Measurements from ENCODE around the gene PDE4D. TPM values are rescaled to one million over a fixed set of nuclear protein-coding genes. Genes with fewer than 3 reads are reported as not detected.
"Not testable (repeated sequence)": the region's sequence is repeated elsewhere in the genome, so short reads cannot be mapped to it uniquely, and the experiment has no call there.

PDE4D gene
- total and polyA plus RNA-seq, 2 donors (not counting 3 experiments of a cell fraction or from before 2014, with no cell fraction given), result 34.5 to 51.2 TPM

DNA sequence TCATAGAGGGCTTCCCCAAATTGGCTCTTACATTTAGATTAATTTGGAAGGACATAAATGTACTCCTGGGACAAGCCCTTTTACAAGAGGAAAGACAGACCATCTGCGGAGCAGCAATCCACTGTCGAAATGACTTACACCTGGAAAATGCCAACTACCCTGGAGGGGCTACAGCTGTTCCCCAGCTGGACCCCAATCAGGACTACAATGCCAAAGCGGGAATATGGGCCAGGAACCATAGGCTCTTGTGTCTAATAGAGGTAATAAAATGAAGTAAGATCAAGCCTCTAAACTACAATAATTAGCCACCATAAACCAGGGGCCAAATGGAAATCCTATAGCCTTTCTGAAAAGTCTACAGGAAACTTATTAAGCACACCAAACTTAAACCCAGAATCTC is 581.3 kb downstream of the PDE4D start:
- Histone ChIP-seq H3K9ac (replicated peaks; ENCODE audit: extremely low read depth, insufficient read depth, low read length) (no peak overlapping the region), H4K20me1 (replicated peaks; ENCODE audit: control insufficient read depth, extremely low read depth, insufficient read depth, low read length) (no peaks in the 10 kb centered on the region), H3K4me2 (ENCODE audit: insufficient read depth, low read length) (no peak overlapping the region), H3K4me3 (replicated peaks in 1 of 3; ENCODE audit: insufficient read depth in 1 of 3, low read depth in 1 of 3, low read length in 3 of 3) (no peak overlapping the region), H3K4me1 (ENCODE audit: control insufficient read depth, extremely low read depth, insufficient read depth, low read length) (no peaks in the 10 kb centered on the region), H3K9me3 (replicated peaks; ENCODE audit: control insufficient read depth, insufficient read depth, low read length) (no peaks in the 10 kb centered on the region), H3K79me2 (ENCODE audit: control insufficient read depth, insufficient read depth, low read length) (no peaks in the 10 kb centered on the region), H2AFZ (ENCODE audit: low read depth, low read length) (no peak overlapping the region), H3K27ac (ENCODE audit: insufficient read depth, low read depth, low read length) (no peak overlapping the region), H3K27me3 (ENCODE audit: control insufficient read depth in 2 of 2, insufficient read depth in 2 of 2, low read length in 2 of 2) (no peaks in the 10 kb centered on the region), H3K9me1 (replicated peaks; ENCODE audit: control insufficient read depth, extremely low read depth, insufficient read depth, low read length) (no peaks in the 10 kb centered on the region), H3K36me3 (ENCODE audit: control insufficient read depth in 2 of 2, extremely low read depth in 1 of 2, insufficient read depth in 2 of 2, low read length in 2 of 2) (no peaks in the 10 kb centered on the region)
- no TSS peak for BruUV-seq (replicated peaks)
- no peak for TF ChIP-seq POLR2A (IDR thresholded peaks at IDR 0.05; ENCODE audit: low read depth, low read length)
- TF ChIP-seq POLR2AphosphoS5 (IDR thresholded peaks at IDR 0.05; ENCODE audit: insufficient read depth, low read depth, low read length), result no peak
- TF ChIP-seq MAX (IDR thresholded peaks at IDR 0.05; ENCODE audit: insufficient read depth, insufficient read length), result no peak
- no peak for TF ChIP-seq EZH2 (IDR thresholded peaks at IDR 0.05; ENCODE audit: borderline replicate concordance, low read depth, low read length, severe bottlenecking)
- TF ChIP-seq JUN (IDR thresholded peaks at IDR 0.05; ENCODE audit: borderline replicate concordance, insufficient read depth, insufficient read length, low read depth), result no peak
- TF ChIP-seq MYC (IDR thresholded peaks at IDR 0.05; ENCODE audit: low read depth, low read length), result no peak
- TF ChIP-seq FOS (IDR thresholded peaks at IDR 0.05; ENCODE audit: borderline replicate concordance, insufficient read depth, low read length), result no peak
- no peak for TF ChIP-seq GATA2 (IDR thresholded peaks at IDR 0.05; ENCODE audit: insufficient read depth, insufficient read length, low read depth, low read length)
- no peak for TF ChIP-seq CTCF (IDR thresholded peaks at IDR 0.05; ENCODE audit: extremely low read depth in 1 of 2, insufficient read depth in 1 of 2, low read depth in 1 of 2, low read length in 2 of 2)
- ChIA-PET POLR2A (no interaction called here), CTCF (no interaction called here)
- FAIRE-seq (no peak), DNase-seq (ENCODE audit: low read depth, low spot score) (no peak)
- dilution Hi-C loops (cut with MboI; ENCODE audit: extremely low pct_ligation_motif_present, low sequenced_read_pairs), result no loop called here
- intact Hi-C loops (cut with micrococcal nuclease), result no loop called here

DNA sequence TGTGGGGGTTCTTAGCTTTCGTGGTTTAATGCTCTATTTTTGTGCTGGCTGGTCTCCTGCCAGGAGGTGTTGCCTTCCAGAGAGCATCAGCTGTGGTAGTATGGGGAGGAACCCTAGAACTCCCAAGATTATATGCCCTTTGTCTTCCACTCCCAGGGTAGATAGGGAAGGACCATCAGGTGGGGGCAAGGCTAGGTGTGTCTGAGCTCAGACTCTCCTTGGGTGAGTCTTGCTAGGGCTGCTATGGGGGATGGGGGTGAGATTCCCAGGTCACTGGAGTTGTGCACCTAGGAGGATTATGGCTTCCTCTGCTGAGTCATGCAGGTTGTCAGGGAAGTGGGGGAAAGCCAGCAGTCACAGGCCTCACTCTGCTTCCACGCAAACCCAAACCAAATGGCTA is 584.8 kb downstream of the PDE4D start:
- H3K9me3 ChIP-seq (replicated peaks; ENCODE audit: control insufficient read depth, insufficient read depth, low read length); H3K9me1 ChIP-seq (replicated peaks; ENCODE audit: control insufficient read depth, extremely low read depth, insufficient read depth, low read length); BruUV-seq (replicated peaks); H3K27me3 ChIP-seq (ENCODE audit: control insufficient read depth in 2 of 2, insufficient read depth in 2 of 2, low read length in 2 of 2); H2AFZ ChIP-seq (ENCODE audit: low read depth, low read length); POLR2A ChIA-PET; H3K9ac ChIP-seq (replicated peaks; ENCODE audit: extremely low read depth, insufficient read depth, low read length); H3K36me3 ChIP-seq (ENCODE audit: control insufficient read depth in 2 of 2, extremely low read depth in 1 of 2, insufficient read depth in 2 of 2, low read length in 2 of 2); intact Hi-C loops (cut with micrococcal nuclease); DNase-seq (ENCODE audit: low read depth, low spot score); dilution Hi-C loops (cut with MboI; ENCODE audit: extremely low pct_ligation_motif_present, low sequenced_read_pairs); H4K20me1 ChIP-seq (replicated peaks; ENCODE audit: control insufficient read depth, extremely low read depth, insufficient read depth, low read length); H3K4me3 ChIP-seq (replicated peaks in 1 of 3; ENCODE audit: insufficient read depth in 1 of 3, low read depth in 1 of 3, low read length in 3 of 3); H3K4me1 ChIP-seq (ENCODE audit: control insufficient read depth, extremely low read depth, insufficient read depth, low read length); FAIRE-seq; H3K79me2 ChIP-seq (ENCODE audit: control insufficient read depth, insufficient read depth, low read length); H3K4me2 ChIP-seq (ENCODE audit: insufficient read depth, low read length); H3K27ac ChIP-seq (ENCODE audit: insufficient read depth, low read depth, low read length): not testable (repeated sequence)
- CTCF ChIA-PET, result interaction anchor here (0.7 to 1.1 kb wide), 2 partner anchors 9 to 86 kb away, joined by 3 read pairs; no protein-coding TSS in a partner anchor

DNA sequence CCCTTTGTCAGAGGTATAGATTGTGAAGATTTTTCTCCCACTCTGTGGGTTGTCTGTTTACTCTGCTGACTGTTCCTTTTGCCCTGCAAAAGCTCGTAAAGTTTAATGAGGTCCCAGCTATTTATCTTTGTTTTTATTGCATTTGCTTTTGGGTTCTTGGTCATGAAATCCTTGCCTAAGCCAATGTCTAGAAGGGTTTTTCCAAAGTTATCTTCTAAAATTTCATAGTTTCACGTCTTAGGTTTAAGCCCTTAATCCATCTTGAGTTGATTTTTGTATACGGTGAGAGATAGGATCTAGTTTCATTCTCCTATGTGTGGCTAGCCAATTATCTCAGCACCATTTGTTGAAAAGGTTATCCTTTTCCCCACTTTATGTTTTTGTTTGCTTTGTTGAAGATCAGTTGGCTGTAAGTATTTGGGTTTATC is 590.2 kb downstream of the PDE4D start:
- H4K20me1 ChIP-seq (replicated peaks; ENCODE audit: control insufficient read depth, extremely low read depth, insufficient read depth, low read length); BruUV-seq (replicated peaks); H3K4me2 ChIP-seq (ENCODE audit: insufficient read depth, low read length); H3K4me3 ChIP-seq (replicated peaks in 1 of 3; ENCODE audit: insufficient read depth in 1 of 3, low read depth in 1 of 3, low read length in 3 of 3); POLR2A ChIA-PET; H3K79me2 ChIP-seq (ENCODE audit: control insufficient read depth, insufficient read depth, low read length); H3K27me3 ChIP-seq (ENCODE audit: control insufficient read depth in 2 of 2, insufficient read depth in 2 of 2, low read length in 2 of 2); H3K9me3 ChIP-seq (replicated peaks; ENCODE audit: control insufficient read depth, insufficient read depth, low read length); H3K9me1 ChIP-seq (replicated peaks; ENCODE audit: control insufficient read depth, extremely low read depth, insufficient read depth, low read length); FAIRE-seq; H3K27ac ChIP-seq (ENCODE audit: insufficient read depth, low read depth, low read length); H2AFZ ChIP-seq (ENCODE audit: low read depth, low read length); dilution Hi-C loops (cut with MboI; ENCODE audit: extremely low pct_ligation_motif_present, low sequenced_read_pairs); intact Hi-C loops (cut with micrococcal nuclease); H3K36me3 ChIP-seq (ENCODE audit: control insufficient read depth in 2 of 2, extremely low read depth in 1 of 2, insufficient read depth in 2 of 2, low read length in 2 of 2); CTCF ChIA-PET; DNase-seq (ENCODE audit: low read depth, low spot score); H3K9ac ChIP-seq (replicated peaks; ENCODE audit: extremely low read depth, insufficient read depth, low read length): not testable (repeated sequence)
- peaks cover 25% of the 10 kb centered on the region for H3K4me1 ChIP-seq (ENCODE audit: control insufficient read depth, extremely low read depth, insufficient read depth, low read length)

All from endothelial cell of umbilical vein (primary cell).